Measurements from ENCODE around the gene OR5D14.

The OR5D14 gene

DNA sequence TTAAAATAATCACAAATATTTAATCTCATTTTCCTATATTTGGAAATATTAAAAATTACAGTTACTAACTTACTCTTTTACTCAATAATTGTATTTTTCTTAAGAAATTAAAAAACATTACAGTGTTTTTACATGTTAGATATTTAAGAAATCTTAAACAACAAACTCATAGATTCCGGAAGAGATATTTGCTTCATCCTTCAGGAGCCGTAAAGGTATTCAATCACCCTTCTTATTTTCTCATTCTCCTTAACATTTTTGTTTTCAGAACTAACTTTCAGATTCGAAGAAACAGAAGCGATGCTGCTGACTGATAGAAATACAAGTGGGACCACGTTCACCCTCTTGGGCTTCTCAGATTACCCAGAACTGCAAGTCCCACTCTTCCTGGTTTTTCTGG is 24.0 kb downstream of the OR5D14 start, which contains the start of gene OR5D18:
Gene OR5D18 (plus strand): TSS at position 301 of the 400 bp plus-strand sequence. CDS start 0 bp downstream, at position 301.
- in situ Hi-C loops (cut with MboI; ENCODE audit: low sequenced_read_pairs, unreplicated experiment), result no loop called here
- TF ChIP-seq, protein P1, sequence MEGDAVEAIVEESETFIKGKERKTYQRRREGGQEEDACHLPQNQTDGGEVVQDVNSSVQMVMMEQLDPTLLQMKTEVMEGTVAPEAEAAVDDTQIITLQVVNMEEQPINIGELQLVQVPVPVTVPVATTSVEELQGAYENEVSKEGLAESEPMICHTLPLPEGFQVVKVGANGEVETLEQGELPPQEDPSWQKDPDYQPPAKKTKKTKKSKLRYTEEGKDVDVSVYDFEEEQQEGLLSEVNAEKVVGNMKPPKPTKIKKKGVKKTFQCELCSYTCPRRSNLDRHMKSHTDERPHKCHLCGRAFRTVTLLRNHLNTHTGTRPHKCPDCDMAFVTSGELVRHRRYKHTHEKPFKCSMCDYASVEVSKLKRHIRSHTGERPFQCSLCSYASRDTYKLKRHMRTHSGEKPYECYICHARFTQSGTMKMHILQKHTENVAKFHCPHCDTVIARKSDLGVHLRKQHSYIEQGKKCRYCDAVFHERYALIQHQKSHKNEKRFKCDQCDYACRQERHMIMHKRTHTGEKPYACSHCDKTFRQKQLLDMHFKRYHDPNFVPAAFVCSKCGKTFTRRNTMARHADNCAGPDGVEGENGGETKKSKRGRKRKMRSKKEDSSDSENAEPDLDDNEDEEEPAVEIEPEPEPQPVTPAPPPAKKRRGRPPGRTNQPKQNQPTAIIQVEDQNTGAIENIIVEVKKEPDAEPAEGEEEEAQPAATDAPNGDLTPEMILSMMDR (IDR thresholded peaks at IDR 0.05; ENCODE audit: borderline replicate concordance, control extremely low read depth, extremely low read depth, insufficient read depth, missing control alignments), result no peak
- no peak for DNase-seq (ENCODE audit: low spot score)

DNA sequence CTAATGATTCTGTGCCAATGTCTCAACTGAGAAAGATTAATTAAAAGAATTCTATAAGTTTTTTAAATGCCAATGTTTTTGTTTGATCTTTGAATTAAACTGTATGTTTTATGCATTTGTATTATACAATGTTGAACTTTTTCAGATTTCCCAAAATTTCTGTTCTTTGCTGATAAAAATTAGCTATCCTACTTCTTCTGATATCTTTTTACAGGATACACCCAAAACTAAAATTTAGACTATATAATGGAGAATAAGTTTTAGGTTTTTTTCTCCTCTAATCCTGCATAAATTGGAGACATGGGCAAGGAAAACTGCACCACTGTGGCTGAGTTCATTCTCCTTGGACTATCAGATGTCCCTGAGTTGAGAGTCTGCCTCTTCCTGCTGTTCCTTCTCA is 31.6 kb downstream of the OR5D14 start, which contains the start of gene OR5L2:
Gene OR5L2 (plus strand): TSS at position 301 of the 400 bp plus-strand sequence. CDS start 0 bp downstream, at position 301.
- no peak for DNase-seq (ENCODE audit: low spot score)
- TF ChIP-seq, protein P1 (IDR thresholded peaks at IDR 0.05; ENCODE audit: borderline replicate concordance, control extremely low read depth, extremely low read depth, insufficient read depth, missing control alignments), result no peak
- in situ Hi-C loops (cut with MboI; ENCODE audit: low sequenced_read_pairs, unreplicated experiment), result no loop called here

DNA sequence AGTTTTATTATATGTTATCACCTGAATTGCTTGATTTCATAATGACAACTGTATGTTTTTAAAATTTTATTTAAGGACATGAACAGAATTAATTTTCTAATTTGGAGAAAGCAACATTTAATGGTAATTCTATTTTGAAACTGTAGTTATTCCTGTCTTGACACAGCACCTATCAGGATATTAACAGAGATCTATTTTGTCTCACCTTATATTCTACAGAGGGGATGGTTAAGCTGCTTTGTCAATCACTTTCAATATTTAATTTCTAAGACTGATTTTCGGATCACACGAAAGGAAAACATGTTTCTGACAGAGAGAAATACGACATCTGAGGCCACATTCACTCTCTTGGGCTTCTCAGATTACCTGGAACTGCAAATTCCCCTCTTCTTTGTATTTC is 43.1 kb downstream of the OR5D14 start, which contains the start of gene OR5D16:
Gene OR5D16 (plus strand): TSS at position 301 of the 400 bp plus-strand sequence. CDS start 0 bp downstream, at position 301.
- DNase-seq (ENCODE audit: low spot score), result no peak
- TF ChIP-seq, protein P1 (IDR thresholded peaks at IDR 0.05; ENCODE audit: borderline replicate concordance, control extremely low read depth, extremely low read depth, insufficient read depth, missing control alignments), result no peak
- in situ Hi-C loops (cut with MboI; ENCODE audit: low sequenced_read_pairs, unreplicated experiment), result no loop called here
